ENCODE measurements around the gene PLA2G2E.

DNA sequence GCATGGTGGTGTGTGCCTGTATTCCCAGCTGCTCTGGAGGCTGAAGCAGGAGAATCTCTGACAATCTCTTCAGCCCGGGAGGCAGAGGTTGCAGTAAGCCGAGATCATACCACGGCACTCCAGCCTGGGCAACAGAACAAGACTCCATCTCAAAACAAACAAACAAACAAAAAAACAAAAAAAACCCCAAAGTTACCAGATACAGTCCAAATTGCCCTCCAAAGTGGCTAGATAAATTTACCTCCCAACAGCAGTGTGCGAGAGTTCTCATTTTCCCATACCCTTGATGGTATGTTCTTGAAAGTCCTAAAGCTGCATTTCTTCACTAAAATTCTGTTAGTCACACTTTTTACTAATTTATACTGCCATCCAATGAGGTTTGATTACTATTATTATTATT lies 44.2 kb downstream of the PLA2G2E start:
- TF ChIP-seq, protein P1, sequence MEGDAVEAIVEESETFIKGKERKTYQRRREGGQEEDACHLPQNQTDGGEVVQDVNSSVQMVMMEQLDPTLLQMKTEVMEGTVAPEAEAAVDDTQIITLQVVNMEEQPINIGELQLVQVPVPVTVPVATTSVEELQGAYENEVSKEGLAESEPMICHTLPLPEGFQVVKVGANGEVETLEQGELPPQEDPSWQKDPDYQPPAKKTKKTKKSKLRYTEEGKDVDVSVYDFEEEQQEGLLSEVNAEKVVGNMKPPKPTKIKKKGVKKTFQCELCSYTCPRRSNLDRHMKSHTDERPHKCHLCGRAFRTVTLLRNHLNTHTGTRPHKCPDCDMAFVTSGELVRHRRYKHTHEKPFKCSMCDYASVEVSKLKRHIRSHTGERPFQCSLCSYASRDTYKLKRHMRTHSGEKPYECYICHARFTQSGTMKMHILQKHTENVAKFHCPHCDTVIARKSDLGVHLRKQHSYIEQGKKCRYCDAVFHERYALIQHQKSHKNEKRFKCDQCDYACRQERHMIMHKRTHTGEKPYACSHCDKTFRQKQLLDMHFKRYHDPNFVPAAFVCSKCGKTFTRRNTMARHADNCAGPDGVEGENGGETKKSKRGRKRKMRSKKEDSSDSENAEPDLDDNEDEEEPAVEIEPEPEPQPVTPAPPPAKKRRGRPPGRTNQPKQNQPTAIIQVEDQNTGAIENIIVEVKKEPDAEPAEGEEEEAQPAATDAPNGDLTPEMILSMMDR (IDR thresholded peaks at IDR 0.05): no peak
- TF ChIP-seq POLR2A (IDR thresholded peaks at IDR 0.05): no peak

All from Peyer's patch (tissue), 4 donors.